ENCODE measurements around the gene FBXL13. TPM values are rescaled to one million over a fixed set of nuclear protein-coding genes. Genes with fewer than 3 reads are reported as not detected.

The FBXL13 gene
- total and polyA plus RNA-seq, 10 of the 15 experiments (the other 5 are each of a cell fraction or from before 2014, with no cell fraction given) = 0.08 to 0.95 (median 0.28) TPM; not detected in 2

DNA sequence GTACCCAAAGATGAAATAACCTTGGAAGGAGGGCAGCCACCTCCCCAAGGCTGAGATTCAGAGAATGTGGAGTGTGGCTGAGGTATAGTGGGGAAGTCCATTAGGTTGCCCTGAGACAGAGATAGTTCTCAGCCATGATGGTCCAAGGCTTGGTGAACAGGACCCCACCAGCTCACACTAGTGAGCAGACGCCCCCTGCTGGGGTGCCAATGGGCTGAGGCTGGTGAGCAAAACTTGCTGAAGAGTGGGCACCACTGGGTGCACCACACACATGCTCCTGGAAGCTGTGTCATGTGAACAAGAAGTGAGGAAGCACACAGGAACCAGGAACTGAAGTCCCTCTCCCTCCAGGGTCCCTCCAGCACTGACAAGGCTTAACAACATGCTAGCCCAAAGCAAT is 8.9 kb downstream of the FBXL13 start (continued):
- TF ChIP-seq, protein P1, sequence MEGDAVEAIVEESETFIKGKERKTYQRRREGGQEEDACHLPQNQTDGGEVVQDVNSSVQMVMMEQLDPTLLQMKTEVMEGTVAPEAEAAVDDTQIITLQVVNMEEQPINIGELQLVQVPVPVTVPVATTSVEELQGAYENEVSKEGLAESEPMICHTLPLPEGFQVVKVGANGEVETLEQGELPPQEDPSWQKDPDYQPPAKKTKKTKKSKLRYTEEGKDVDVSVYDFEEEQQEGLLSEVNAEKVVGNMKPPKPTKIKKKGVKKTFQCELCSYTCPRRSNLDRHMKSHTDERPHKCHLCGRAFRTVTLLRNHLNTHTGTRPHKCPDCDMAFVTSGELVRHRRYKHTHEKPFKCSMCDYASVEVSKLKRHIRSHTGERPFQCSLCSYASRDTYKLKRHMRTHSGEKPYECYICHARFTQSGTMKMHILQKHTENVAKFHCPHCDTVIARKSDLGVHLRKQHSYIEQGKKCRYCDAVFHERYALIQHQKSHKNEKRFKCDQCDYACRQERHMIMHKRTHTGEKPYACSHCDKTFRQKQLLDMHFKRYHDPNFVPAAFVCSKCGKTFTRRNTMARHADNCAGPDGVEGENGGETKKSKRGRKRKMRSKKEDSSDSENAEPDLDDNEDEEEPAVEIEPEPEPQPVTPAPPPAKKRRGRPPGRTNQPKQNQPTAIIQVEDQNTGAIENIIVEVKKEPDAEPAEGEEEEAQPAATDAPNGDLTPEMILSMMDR (IDR thresholded peaks at IDR 0.05 in 2 of 3, conservative IDR thresholded peaks at IDR 0.05 in 1 of 3; ENCODE audit: control insufficient read depth in 2 of 3, extremely low read depth in 1 of 3, insufficient read depth in 1 of 3, low read depth in 3 of 3, low read length in 3 of 3) = peak; percentile 58 to 72 (median 60)
- TF ChIP-seq, protein P2, sequence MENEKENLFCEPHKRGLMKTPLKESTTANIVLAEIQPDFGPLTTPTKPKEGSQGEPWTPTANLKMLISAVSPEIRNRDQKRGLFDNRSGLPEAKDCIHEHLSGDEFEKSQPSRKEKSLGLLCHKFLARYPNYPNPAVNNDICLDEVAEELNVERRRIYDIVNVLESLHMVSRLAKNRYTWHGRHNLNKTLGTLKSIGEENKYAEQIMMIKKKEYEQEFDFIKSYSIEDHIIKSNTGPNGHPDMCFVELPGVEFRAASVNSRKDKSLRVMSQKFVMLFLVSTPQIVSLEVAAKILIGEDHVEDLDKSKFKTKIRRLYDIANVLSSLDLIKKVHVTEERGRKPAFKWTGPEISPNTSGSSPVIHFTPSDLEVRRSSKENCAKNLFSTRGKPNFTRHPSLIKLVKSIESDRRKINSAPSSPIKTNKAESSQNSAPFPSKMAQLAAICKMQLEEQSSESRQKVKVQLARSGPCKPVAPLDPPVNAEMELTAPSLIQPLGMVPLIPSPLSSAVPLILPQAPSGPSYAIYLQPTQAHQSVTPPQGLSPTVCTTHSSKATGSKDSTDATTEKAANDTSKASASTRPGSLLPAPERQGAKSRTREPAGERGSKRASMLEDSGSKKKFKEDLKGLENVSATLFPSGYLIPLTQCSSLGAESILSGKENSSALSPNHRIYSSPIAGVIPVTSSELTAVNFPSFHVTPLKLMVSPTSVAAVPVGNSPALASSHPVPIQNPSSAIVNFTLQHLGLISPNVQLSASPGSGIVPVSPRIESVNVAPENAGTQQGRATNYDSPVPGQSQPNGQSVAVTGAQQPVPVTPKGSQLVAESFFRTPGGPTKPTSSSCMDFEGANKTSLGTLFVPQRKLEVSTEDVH (IDR thresholded peaks at IDR 0.05; ENCODE audit: low read depth, partially characterized antibody) = no peak
- TF ChIP-seq NR2F1 (conservative IDR thresholded peaks at IDR 0.05) = no peak
- no peak for TF ChIP-seq TCF3 (IDR thresholded peaks at IDR 0.05; ENCODE audit: borderline replicate concordance, insufficient read depth, low read depth, low read length)
- TF ChIP-seq NR2C2 (IDR thresholded peaks at IDR 0.05; ENCODE audit: borderline replicate concordance, control insufficient read depth, insufficient read length, low read depth) = no peak
- TF ChIP-seq MYC (IDR thresholded peaks at IDR 0.05; ENCODE audit: insufficient read depth, insufficient read length, insufficient replicate concordance, low read length, severe bottlenecking) = no peak
- TF ChIP-seq CBX3 (IDR thresholded peaks at IDR 0.05; ENCODE audit: borderline replicate concordance, low read depth) = no peak

Measured in GM12878 (cell line).